Measurements from ENCODE around the gene LNX2.
"Not testable (repeated sequence)": the region's sequence is repeated elsewhere in the genome, so short reads cannot be mapped to it uniquely, and the experiment has no call there.

LNX2 gene

GRCh38 chr13:27638001-27638400 lies 17.7 kb upstream of the LNX2 start:
- no peak for DNase-seq (ENCODE audit: extremely low read depth in 1 of 2, low read depth in 1 of 2)

DNA sequence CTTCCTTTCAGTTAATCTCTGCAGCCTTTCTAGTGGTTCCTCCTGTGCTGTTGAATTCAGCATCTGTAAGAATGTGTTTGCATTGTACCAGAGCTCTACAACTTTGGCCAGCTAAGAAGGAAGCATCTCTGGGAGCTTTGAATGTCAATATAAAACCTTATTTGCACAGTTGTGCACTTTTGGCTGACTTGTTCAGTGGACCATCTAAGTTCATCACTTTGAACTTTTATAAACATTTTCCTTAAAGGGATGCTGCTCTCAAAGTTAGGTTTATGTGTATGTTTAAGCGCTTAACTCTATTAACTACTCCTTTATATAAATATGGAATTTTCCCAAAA lies 16.9 kb upstream of the LNX2 start:
- no peak for DNase-seq (ENCODE audit: extremely low read depth in 1 of 2, low read depth in 1 of 2)

DNA sequence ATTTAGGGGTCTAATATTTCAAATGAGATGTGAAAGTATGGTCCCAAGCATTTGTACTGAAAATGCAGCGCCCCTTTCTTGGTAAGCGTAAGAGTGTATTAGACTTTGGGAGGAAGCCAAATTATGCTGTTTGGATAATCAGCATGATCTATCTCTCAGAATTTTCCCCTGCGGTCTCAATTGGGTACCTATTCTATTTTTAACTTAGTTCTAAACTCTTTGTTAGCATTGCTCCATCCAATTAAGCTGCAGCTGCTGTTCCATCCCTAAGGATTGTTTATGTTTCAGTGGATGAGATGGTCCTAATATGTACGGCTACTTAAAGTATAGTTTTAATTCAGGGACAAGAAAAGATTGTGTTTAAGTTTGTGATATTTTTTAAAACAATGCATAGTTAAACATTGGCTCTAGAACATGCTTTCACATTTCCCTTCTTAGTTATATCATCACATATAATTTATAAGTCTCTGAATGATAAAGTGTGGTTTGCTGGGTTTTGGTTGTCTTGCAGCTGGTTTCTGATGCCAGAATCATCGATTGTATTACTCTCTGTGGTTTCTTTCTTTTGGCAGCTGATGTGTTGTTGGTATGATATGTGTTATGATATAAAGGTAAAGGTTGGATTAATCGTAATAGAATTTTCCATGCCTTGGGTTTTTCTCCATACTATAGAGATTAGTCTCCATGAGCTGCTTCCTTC lies 16.4 kb upstream of the LNX2 start:
- DNase-seq (ENCODE audit: extremely low read depth in 1 of 2, low read depth in 1 of 2), result no peak

DNA sequence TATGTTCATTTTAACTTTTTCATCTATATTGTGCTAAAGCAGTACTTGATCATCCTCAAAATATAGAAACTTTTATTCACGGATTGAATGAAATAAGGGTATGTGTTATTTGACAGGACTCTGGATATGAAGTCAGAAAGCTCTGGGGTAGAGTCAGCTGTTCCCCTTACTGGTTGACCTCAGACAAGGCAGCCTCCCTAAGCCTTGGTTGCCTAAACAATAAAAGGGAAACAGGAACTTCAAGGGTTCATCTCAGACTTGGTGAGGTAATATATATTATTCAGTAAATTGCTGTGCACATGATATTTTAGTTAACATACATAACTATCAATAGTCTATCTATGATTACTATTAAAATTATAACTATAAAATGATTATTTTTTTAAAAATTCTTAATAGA lies 14.9 kb upstream of the LNX2 start:
- no peak for DNase-seq (ENCODE audit: extremely low read depth in 1 of 2, low read depth in 1 of 2)

DNA sequence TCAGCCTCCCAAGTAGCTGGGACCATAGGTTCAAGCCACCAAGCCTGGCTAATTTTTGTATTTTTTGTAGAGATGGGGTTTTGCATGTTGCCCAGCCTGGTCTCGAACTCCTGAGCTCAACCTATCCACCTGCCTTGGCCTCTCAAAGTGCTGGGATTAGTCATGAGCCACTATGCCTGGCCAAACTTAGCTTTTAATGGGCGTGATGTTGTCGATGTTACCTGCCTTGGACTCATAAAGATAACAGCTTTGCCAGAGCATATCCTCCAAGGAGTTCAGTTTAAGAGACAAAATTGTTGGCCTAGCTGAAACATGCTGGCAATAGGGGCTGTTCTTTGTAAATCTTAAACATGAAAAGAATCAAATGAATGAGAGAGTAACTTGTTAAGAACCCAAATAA lies 14.5 kb upstream of the LNX2 start:
- no peak for DNase-seq (ENCODE audit: extremely low read depth in 1 of 2, low read depth in 1 of 2)

DNA sequence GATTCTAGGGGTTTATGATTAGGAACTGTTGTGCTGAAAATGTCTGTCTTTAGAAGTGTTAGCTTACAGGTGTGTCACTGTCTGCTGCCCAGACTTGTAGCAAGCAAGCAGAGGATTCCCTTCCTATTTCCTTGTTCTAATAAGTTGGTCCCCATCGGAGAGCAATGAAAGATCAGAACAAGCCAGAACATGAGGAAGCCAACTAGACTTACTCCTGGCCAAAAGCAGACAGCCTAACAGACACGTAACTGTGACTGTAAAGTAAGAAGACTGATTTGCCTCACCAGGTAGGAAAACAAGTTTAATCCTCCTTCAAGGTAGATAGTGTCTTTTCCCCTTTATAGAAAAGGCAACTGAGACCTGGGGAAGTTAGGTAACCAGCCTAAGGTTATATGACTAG lies 13.9 kb upstream of the LNX2 start:
- DNase-seq (ENCODE audit: extremely low read depth in 1 of 2, low read depth in 1 of 2), result no peak

DNA sequence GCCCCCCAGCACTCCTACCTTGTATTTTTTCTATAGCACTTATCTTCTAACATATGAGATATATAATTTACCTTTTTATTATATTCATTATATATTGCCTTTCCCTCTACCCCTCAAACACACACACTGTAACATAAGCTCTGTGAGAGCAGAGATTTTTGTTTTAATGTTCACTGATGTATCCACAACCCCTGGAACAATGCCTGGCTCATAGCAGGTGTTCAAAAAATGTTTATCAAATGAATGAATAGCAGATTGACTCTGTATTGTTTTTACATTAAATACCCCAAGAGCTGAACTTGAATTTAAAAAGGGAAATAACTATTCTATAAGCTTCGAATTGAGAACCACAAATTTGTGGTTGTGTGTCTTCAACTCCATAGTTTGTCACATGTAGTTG lies 12.3 kb upstream of the LNX2 start:
- no peak for DNase-seq (ENCODE audit: extremely low read depth in 1 of 2, low read depth in 1 of 2)

DNA sequence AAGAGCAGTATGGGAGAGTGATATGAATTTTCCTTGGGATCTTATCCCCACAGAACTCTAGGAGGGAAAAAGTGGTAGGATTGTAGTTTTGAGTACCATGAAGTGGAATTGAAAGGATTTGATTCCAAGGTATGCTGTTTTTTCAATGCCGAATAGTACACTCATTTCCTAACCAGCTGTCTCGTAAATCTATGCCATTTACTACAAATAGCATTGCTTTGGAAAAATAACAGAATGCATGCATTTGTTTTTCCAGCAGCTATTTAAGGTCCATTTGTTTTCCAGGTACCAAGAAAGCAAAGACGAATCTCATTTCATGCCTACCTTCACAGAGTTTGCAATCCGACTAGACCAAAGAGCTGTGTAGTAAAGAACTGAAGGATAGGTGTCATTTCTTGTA lies 11.9 kb upstream of the LNX2 start:
- DNase-seq (ENCODE audit: extremely low read depth in 1 of 2, low read depth in 1 of 2), result no peak

DNA sequence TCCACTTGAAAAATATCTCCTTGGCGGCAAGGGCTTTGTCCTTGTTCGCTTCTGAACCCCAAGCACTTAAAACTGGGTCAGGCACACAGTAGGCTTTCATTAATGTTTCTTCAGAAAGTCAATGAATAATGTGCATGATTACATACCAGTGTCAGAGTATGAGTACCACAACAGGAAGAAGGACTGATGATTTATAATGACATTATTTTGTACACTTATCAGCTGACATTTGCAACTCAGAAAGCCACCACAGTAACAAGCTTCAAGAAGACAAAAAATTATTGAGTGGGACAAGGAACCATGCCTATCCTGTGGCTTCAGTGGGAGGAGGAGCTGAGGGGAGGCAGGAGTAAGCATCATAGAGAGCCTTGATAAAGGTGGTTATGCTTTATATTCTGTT lies 11.3 kb upstream of the LNX2 start:
- DNase-seq (ENCODE audit: extremely low read depth in 1 of 2, low read depth in 1 of 2), result no peak

DNA sequence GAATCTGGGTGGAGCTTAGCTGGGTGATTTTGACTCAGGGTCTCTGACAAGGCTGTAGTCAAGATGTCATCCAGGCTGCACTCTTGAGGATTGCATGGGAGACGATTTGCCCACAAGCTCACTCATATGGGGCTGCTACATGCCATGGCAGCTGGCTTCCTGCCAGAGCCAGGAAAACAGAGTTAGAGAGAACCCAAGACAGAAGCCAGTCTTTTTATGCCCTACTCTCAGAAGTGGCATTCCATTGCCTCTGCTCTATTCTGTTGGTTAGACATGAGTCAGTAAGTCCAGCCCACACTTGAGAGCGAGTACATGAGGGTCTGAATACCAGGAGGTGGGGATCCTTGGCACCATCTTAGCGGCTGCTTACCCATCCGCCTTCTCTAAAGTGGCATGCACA lies 10.8 kb upstream of the LNX2 start:
- no peak for DNase-seq (ENCODE audit: extremely low read depth in 1 of 2, low read depth in 1 of 2)

DNA sequence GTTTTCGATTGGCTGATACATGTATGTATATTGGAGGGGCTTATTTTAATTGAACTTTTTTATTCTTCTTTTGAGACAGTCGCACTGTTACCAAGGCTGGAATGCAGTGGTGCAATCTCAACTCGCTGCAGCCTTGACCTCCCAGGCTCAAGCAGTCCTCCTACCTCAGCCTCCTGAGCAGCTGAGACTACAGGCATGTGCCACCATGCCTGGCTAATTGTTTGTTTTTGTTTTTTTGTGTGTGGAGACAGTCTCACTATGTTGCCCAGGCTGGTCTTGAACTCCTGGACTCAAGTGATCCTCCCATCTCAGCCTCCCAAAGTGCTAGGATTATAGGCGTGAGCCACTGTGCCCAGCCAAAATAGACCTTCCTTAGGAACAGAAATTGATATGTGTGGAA lies 8.4 kb upstream of the LNX2 start:
- DNase-seq (ENCODE audit: extremely low read depth in 1 of 2, low read depth in 1 of 2), result not testable (repeated sequence)

- no peak for DNase-seq (ENCODE audit: extremely low read depth in 1 of 2, low read depth in 1 of 2)
Measured at GRCh38 chr13:27628081-27628480, 7.8 kb upstream of the LNX2 start.

DNA sequence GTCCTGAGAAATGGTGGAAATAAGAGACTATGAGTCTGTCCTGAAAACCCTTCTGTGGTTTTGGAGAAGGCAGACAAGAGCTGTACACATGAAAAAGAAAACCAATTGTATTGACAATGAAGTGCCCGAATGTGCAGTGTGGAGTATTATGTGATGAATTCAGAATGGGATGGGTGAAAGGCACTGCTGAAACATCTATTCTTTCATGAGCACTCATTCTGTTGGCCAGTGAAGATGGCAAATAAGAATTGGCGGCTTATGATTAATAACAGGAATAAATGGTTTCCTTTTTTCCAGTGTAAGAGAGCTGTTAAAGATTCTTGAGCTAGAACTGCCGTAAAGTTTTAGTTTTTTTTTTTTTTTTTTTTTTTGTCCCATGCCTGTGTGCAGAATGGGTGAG lies 7.1 kb upstream of the LNX2 start:
- DNase-seq (ENCODE audit: extremely low read depth in 1 of 2, low read depth in 1 of 2), result no peak

DNA sequence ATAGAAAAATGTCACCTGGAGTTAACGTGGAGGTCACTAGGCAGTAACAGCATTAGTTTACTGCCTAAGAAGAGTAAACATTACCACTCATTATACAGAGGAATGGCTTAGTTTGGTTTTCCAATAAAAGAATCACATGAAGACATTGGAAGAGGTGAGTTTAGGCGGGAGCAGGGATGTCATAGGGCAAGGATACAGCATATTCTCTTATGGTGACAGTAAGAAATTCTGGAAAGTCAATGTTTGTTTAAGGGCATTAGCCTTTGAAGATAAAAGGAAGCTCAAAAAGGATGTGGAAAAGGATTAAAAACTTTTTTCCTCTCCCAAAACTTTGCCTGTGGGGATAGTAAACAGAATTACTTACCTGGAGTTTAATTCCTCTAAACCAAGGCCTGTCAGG lies 5.5 kb upstream of the LNX2 start:
- no peak for DNase-seq (ENCODE audit: extremely low read depth in 1 of 2, low read depth in 1 of 2)

DNA sequence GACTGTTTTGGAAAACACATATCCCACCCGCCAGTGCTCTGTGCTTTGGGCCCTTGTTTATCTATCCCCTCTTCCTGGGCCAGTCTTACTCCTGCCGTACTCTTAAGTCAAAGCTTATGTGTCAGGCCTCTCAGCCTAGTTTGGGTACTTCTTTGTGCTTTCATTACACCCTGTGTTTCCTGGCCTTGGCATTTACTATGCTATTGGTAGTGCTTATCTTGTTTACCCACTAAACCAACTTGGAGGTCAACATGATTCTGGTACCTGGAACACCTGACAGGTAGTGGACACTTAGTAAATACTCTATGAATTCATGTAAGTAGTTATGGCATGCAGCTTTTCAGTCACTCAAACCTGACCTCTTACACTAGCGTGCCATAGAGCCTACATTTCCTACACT lies 3.7 kb upstream of the LNX2 start:
- DNase-seq (ENCODE audit: extremely low read depth in 1 of 2, low read depth in 1 of 2), result no peak

GRCh38 chr13:27622881-27623280 lies 2.6 kb upstream of the LNX2 start:
- no peak for DNase-seq (ENCODE audit: extremely low read depth in 1 of 2, low read depth in 1 of 2)

DNA sequence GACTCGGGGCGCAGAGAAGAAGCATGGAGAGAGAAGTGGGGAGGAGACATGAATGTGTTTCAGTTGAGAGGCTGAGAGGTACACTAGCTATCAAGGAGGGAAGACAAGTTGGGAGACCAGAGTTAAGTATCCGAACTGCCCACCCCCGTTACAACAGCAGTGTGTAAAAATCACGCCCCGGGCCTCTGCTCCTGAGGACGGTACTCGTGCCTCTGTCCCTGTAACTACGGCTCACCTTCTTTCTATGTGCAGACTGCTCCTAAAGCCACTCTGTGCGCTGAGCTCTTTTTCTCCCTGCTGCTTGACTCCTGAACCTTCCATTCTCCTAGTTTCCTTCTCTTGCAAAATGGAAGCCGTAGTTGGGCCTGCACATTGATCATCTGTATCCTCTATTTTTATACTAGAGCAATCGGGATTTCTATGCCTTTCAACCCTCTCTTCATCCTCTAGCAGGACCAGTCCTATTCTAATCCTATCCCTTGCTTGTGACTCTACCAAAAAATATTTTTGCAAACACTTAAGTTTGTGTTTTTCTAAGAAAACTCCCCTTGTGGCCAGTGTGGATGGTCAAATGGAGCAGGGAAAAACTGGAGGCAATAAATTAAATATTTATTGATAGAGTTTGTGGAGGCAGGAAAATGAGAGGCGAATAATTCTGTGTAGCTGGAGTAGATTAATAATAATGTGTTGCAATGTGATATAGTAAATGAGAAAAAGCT lies 1.9 kb upstream of the LNX2 start:
- DNase-seq (ENCODE audit: extremely low read depth in 1 of 2, low read depth in 1 of 2), result no peak

DNA sequence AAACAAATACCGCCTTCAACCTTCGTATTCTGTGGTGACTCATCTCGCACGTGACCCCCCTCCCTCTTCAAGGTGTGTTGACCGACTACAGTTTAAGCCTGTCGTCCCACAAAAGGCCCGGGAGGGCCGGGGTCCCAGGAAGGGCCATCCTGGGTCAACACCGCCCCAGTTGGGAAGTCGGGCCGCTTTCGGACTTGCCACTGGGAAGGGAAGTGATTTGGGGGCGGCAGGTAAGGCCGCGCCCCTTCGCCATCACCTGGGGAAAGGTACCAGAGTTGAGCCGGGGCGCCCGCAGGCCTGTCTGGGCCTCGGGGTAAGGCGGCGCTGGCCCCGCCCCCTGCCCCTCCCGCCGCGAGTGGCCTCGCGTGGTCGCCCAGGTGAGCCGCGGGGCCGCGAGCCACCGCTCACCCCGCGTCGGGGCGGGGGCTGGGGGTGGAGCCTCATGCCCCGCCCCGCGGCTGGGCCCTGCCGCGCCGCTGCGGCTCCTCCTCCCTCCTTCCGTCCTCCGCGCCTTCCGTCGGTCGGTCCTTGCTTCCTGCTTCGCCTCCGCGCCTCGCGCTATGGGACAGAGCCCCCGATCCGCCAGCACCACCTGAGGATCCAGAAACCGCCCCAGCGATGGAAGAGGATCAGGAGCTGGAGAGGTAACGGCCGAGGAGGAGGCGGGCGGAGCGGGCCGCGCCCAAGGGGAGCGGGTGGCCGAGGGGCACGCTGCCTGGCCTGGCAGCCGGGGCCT lies 1.2 kb upstream of the LNX2 start, which contains the start of gene POLR1D:
POLR1D (plus strand) TSS at position 527 of the 736 bp plus-strand sequence; CDS start at position 619, 92 bp downstream.
- peak; percentile 63 to 75 for DNase-seq (ENCODE audit: extremely low read depth in 1 of 2, low read depth in 1 of 2)

DNA sequence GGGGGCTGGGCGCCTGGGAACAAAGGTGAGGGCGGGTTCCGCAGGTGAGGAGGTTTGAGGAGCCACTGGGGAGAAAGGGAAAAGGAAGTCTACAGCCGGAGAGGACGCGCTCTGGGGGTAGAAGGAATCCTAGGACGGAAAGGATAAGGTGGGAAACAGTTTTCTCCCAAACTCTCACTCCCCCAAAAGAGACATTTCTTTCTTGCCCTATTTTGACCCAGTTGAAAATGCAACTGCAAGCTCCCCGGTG lies 712 bp upstream of the LNX2 start:
- DNase-seq (ENCODE audit: extremely low read depth in 1 of 2, low read depth in 1 of 2), result no peak

DNA sequence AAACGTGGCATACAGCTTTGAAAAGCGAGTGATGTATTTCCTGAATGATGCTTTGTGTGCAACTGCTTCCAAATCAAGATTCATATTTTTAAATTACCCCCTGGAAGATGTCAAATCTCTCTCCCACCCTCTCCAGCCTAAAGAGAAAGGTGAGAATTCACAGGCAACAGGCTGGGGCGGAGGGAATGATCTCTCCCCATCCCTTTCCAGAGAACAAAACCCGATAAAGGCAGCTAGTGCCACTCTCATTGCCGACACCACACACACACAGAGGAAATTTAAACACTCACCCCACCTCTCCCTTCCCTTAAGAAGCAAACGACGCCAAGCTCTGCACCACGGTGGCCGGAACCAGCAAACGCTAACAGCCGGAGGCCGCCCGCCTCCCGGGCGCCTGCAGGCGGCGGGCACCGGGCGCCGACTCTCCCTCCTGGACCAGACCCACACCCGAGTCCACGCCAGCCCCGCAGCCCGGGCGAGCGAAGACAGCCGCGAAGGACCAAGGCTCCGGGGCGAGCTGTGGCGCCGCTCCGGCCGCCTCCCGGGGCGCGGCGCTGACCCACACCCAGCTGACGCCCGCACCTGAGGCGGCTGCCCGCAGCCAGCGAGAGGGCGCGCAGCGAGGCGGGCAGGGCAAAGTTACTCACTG lies 477 bp downstream of the LNX2 start:
- DNase-seq (ENCODE audit: extremely low read depth in 1 of 2, low read depth in 1 of 2), result peak; percentile 2 to 17

DNA sequence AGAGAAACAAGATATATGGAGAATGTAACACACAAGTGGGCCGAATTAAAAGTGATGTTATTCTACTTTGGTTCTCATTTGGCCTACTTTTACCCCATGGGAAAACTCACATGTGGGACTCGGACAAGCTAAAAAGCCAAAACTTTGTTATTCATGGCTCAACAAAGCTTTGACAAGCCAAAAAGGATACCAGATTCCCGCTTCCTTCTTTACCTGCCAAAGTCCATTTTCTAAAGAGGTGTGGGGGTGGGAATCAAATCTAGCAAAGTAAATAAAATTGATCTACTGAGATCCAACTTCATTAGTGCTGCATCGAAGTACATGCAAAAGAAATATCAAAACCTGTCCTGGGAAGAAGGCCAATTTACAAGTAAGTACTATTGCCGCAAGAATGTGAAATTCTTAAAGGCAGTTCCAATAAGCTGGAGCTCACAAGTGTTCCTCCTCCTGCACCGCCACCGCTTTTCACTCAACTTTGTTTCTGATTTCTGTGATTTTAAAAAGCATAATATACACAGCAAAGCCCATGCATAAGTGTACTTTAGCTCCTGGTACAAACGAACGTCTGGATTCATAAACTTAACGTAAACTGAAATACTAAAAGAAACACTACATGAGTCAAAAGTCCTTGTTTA lies 1.1 kb downstream of the LNX2 start:
- no peak for DNase-seq (ENCODE audit: extremely low read depth in 1 of 2, low read depth in 1 of 2)

Data from activated CD8-positive, alpha-beta memory T cell treated with anti-CD3 and anti-CD28 coated beads for 1 hour (primary cell).